Esophagus (tissue), 2 donors: Measurements from ENCODE around the gene VSTM4. TPM values are rescaled to one million over a fixed set of nuclear protein-coding genes. Genes with fewer than 3 reads are reported as not detected.

Experiments used
- H3K27ac ChIP-seq, 2 donors: one replicate each; pipeline ENCODE4 v1.5.1; 2013; ENCODE audit warnings: low read depth in 2 of 2, mild to moderate bottlenecking in 2 of 2, inconsistent platforms in 1 of 2, low read length in 1 of 2, moderate library complexity in 1 of 2
- H3K27me3 ChIP-seq, 2 donors: one replicate each; pipeline ENCODE4 v1.6.1; 2013; ENCODE audit warnings: low read length in 2 of 2, control low read depth in 1 of 2, mild to moderate bottlenecking in 1 of 2; ENCODE audit not compliant: insufficient read depth in 2 of 2, control insufficient read depth in 1 of 2
- H3K36me3 ChIP-seq, 2 donors: one replicate each; pipeline ENCODE4 v1.6.1; 2013; ENCODE audit warnings: low read length in 1 of 2; ENCODE audit not compliant: control insufficient read depth in 2 of 2, insufficient read depth in 2 of 2
- H3K4me1 ChIP-seq, 2 donors: one replicate each; pipeline ENCODE4 v1.6.1; 2013; ENCODE audit warnings: low read length in 1 of 2; ENCODE audit not compliant: control insufficient read depth in 2 of 2, insufficient read depth in 2 of 2
- H3K4me3 ChIP-seq, 2 donors: one replicate each; pipeline ENCODE4 v1.5.1; 2013; ENCODE audit warnings: low read length in 2 of 2, mild to moderate bottlenecking in 2 of 2, low read depth in 1 of 2, moderate library complexity in 1 of 2
- H3K9me3 ChIP-seq, 2 donors: one replicate each; pipeline ENCODE4 v1.6.1; 2013; ENCODE audit warnings: mild to moderate bottlenecking in 2 of 2, low read depth in 1 of 2, low read length in 1 of 2, moderate library complexity in 1 of 2; ENCODE audit not compliant: control insufficient read depth in 2 of 2, insufficient read depth in 1 of 2
- WGBS, 2 donors: extraction: QIAGEN DNeasy Blood & Tissue Kit; methylation state at CpG; one replicate each; pipeline ENCODE4 v1.1.7; 2013; 5-methylcytosine and 5-hydroxymethylcytosine counted together
- polyA plus RNA-seq, 2 donors: library from polyadenylated mRNA; stranded (reverse); fragments of 200-250 nt; gene quantifications; one replicate each; pipeline ENCODE4 v1.2.3, GENCODE V29; 2013
- donor health status: healthy with polysubstance abuse.
- donor health status: Bipolar disorder and iron deficiency.

The VSTM4 gene
- polyA plus RNA-seq, 2 donors, result 0.31 to 1.2 TPM

DNA sequence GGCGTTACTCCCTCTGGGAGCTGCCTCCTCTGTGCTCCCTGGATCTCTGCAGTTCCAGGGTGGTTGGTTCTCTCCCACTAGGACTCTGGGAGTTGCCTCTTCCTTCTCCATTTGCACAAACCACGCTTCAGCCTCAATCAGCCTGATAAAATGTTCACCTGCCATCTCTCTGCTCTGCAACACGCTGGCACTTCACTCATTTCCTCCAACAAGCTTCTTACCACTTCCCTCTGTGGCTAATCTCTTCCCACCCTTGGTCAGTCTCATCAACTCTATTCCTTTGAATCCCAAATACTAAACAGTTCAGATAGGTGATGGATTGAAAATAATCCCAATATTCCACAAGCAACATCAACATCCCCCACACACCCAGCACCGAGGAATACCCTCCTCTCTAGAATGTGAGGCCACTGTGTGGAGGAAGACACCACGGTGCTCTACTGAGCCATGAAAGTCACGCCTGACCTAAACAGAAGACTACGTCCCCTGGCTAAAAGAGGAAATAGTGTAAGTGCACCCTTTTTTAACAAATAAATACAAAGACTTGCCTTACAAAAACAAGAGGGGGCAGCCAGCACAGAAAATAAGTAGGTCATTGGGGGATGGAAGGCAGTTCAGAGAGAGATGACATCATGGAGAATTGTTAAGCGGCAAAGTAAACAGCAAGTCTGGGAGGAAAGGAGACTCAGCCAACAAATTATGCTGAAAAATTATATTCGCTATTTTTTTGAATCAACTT lies 20.4 kb upstream of the VSTM4 start:
- 57 to 63% methylated on average over 9 of the region's 9 CpGs for WGBS, 2 donors
- no peaks in the 10 kb centered on the region for H3K27me3 ChIP-seq
- H3K9me3 ChIP-seq, result no peaks in the 10 kb centered on the region
- H3K4me1 ChIP-seq, result peaks cover 0 to 2% of the 10 kb centered on the region in 2 donors
- no peaks in the 10 kb centered on the region for H3K36me3 ChIP-seq
- no peak overlapping the region for H3K4me3 ChIP-seq
- no peak overlapping the region for H3K27ac ChIP-seq

DNA sequence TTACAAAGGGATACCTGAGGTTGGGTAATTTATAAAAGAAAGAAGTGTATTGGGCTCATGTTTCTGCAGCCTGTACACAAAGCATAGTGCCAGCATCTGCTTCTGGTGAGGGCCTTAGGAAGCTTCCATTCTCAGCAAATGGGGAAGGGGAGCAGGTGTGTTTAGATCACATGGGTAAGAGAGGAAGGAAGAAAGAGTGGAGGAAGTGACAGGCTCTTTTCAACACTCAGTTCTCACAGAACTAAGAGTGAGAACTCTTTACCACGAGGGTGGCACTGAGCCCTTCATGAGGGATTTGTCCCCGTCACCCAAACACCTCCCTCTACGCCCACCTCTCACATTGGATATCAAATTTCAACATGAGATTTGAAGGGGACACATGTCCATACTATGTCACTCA lies 19.0 kb upstream of the VSTM4 start:
- Histone ChIP-seq H3K36me3 (no peaks in the 10 kb centered on the region), H3K4me1 (no peaks in the 10 kb centered on the region), H3K4me3 (no peak overlapping the region), H3K27me3 (no peaks in the 10 kb centered on the region), H3K9me3 (no peaks in the 10 kb centered on the region), H3K27ac (no peak overlapping the region)
- WGBS, 2 donors, result 66 to 72% methylated on average over 3 of the region's 3 CpGs

DNA sequence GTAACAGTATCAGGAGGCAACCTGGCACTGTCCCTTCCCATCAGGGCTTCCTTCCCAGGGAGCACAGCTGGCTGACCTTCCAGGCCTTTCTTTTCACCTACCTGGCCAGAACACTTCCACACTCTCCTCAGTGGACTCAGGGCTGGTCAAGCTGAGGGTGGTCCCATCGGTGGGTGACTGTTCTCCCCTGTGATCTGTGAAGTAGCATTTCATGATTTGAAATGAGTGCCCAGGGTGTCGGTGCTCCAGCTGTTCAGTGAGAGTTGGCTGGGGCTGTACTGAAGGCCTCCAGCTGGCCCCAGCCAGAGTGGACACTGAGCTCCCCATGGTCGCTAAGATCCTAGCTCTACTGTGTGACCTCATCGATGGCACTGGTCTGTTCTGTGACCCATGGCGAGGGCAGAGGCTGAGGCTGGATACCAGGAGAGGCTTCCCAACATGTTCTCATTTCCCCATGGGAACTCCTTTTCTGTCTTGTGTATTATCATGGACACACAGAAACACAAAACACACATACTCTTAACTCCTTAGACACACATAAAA lies 18.5 kb upstream of the VSTM4 start, which contains the start of gene FAM170B:
TSS of gene FAM170B (minus strand) at position 316 of the 543 bp plus-strand sequence. CDS start at position 213, 103 bp downstream.
- H3K4me1 ChIP-seq, result no peaks in the 10 kb centered on the region
- WGBS, 2 donors, result 73 to 75% methylated on average over 5 of the region's 5 CpGs
- H3K9me3 ChIP-seq, result no peaks in the 10 kb centered on the region

DNA sequence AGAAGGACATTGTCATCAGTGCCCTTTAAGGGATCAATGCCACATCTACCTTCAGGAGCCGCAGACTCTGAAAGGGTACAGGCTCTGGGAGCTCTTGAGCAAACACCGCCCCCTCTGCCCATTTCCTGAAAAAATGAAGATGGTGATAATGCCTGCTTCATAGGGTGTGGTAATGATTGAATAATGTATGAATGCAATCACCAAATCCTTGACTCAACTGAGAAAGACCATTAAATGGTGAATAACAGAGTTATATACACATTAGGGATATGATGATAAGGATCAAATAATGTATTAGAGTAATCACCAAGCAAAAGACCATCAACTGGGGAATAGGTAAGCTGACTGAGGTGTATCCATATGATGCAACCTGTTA lies 17.0 kb upstream of the VSTM4 start:
- H3K27me3 ChIP-seq, result no peaks in the 10 kb centered on the region
- H3K4me1 ChIP-seq, result no peaks in the 10 kb centered on the region
- H3K36me3 ChIP-seq, result no peaks in the 10 kb centered on the region
- H3K4me3 ChIP-seq, result no peak overlapping the region
- H3K9me3 ChIP-seq, result no peaks in the 10 kb centered on the region
- no peak overlapping the region for H3K27ac ChIP-seq
- WGBS, 2 donors, result 89 to 93% methylated on average over 2 of the region's 2 CpGs

More for the DNA sequence above, 18.5 kb upstream of the VSTM4 start, which contains the start of gene FAM170B:
- no peak within 1 kb of the TSS for H3K4me3 ChIP-seq
- H3K36me3 ChIP-seq, result no peaks in the 10 kb centered on the region
- H3K27me3 ChIP-seq, result no peaks in the 10 kb centered on the region
- no peak within 1 kb of the TSS for H3K27ac ChIP-seq

DNA sequence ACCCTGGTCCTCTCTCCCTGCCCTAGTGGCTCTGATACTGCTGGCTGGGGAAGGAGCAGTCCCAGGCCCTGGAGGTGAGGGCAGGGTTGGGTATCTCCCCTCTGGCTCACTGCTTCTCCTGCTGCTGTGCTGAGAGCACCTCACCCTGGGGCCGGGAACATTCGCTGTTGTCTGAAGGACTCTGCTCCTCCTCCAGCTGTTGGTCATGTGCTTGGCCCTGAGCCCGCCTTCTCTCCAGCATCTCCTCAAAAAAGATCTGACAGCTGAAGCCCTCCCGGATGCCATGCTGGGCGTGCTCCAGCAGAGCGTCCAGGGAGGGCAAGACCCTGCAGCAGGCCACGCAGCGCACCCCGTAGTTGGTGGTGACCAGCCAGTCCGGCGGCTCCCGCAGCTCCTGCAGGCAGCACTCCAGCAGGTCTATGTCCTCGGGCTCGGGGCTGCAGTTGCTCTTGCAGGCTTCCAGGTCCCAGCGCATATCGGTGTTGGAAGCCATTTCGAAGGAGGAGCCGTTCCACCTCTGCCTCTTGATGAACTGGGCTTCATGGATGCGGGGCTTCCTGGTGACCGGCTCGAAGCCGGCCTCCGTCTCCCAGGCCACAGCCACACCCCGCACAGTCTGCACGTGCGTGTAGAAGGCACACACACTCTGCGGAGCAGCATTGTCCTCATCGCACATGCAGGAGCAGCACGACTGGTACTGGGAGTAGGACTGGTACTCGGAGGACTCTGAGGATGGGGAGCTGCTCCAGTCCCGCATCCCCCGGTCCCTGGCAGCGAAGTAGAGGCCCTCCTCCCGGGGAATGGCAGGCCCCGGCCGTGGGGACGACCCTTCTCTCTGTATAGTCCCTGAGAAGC lies 16.4 kb upstream of the VSTM4 start:
- Histone ChIP-seq H3K27ac (no peak overlapping the region), H3K27me3 (no peaks in the 10 kb centered on the region), H3K36me3 (no peaks in the 10 kb centered on the region), H3K4me1 (no peaks in the 10 kb centered on the region), H3K4me3 (no peak overlapping the region), H3K9me3 (no peaks in the 10 kb centered on the region)
- 80 to 81% methylated on average over 37 of the region's 37 CpGs for WGBS, 2 donors

DNA sequence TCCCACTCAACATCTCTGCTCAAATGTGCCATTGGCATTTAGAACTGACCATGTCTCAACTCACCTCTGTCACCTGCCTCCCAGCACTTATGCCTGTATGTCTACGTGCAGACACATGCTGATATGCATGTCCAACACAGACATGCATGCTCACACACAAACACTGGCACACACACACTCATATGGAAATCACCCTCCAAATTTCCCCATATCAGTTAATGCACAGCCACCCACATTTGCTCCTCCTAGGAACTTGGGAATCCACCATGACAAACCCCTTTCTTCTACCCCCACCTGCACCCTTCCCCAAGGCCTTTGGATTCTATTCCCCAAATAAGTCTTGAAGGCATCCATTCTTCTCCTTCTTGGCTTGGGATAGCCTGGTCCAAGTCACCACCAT lies 14.1 kb upstream of the VSTM4 start:
- 79 to 89% methylated on average over 1 of the region's 1 CpG for WGBS, 2 donors
- no peak overlapping the region for H3K4me3 ChIP-seq

DNA sequence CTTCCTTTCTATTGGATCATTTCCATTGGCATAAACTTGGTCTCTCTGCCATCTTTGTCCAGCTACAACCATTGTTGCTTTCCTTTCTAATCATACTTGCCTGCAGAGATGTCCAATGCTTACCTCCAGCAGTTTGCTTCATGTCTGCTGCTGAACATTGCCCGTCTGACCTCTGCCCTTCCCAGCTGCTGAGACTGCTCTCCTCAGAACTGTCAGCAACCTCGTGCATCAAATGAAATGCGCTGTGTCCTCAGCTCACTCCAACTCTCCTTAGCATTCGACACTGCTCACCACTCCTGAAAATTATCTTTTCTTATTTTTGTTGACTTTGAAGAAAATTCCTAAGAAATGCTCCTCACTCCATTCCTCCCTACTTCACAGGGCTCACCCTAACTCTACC lies 13.5 kb upstream of the VSTM4 start:
- Histone ChIP-seq H3K4me3 (no peak overlapping the region), H3K27ac (no peak overlapping the region), H3K4me1 (no peaks in the 10 kb centered on the region), H3K36me3 (no peaks in the 10 kb centered on the region), H3K9me3 (no peaks in the 10 kb centered on the region), H3K27me3 (no peaks in the 10 kb centered on the region)
- WGBS, 2 donors, result 77 to 81% methylated on average over 4 of the region's 4 CpGs

More for the DNA sequence above, 14.1 kb upstream of the VSTM4 start:
- H3K27ac ChIP-seq, result no peak overlapping the region
- no peaks in the 10 kb centered on the region for H3K27me3 ChIP-seq
- no peaks in the 10 kb centered on the region for H3K36me3 ChIP-seq
- no peaks in the 10 kb centered on the region for H3K9me3 ChIP-seq
- no peaks in the 10 kb centered on the region for H3K4me1 ChIP-seq

DNA sequence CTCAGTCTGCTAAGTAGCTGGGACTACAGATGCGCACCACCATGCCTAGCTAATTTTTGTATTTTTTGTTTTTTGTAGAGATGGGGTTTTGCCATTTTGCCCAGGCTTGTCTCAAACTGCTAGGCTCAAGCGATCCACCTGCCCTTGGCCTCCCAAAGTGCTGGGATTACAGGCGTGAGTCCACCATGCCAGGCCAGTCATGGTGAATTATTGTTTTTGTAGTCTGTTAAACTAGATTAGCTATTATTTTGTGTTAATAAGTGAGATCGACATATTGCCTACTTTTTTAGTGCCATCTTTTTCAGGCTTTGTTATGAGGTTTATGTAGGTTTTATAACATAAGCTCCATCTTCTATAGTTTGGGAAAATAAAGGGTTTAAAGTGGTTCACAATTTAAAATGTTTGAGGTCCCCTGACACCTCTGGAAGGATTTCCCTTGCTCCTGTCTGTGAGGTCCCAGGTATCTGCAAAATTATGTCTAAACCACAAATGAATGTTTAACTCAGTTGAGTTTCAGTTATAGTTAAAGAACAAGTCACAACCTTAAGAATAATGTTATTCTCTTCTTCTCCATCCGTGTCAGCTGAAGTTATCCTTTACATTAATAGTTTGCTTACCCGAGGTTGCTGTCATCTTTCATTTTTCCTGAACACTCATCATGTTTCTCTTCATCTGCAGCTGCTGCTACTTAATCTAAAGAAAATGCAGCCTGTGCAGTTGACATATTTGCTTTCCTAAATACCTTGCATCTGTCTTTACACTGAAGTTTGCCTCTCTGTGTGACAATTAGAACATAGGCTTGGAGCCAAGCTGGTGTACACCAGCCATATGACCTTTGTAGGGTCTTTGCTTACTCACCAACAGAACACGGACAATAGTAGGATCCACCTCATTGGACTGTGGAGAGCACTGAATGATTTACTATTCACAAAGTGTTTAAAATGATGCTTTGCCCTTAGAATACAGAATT lies 8.9 kb upstream of the VSTM4 start:
- no peaks in the 10 kb centered on the region for H3K9me3 ChIP-seq
- WGBS, 2 donors, result 80 to 83% methylated on average over 7 of the region's 7 CpGs
- H3K4me3 ChIP-seq, result no peak overlapping the region

DNA sequence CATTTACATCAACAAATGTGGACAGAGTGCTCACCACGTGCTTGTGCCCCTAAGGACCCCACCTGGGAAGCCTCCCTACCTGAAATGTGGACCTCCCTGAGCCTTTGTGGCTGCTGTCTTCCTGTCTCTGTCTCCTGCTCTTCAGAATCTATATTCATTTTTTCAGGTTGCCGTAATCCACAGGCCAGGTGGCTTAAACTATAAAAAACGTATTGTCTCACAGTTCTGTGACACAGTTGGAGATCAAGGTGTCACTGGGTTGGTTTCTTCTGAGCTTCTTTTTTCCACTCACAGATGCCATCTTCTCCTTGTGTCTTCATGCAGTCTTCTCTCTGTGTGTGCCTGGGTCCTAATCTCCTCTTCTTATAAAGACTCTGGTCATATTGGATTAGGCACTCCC lies 5.6 kb upstream of the VSTM4 start:
- H3K4me1 ChIP-seq, result no peaks in the 10 kb centered on the region
- 81% methylated on average over 3 of the region's 3 CpGs for WGBS, 2 donors
- no peak overlapping the region for H3K27ac ChIP-seq
- H3K4me3 ChIP-seq, result no peak overlapping the region
- H3K9me3 ChIP-seq, result no peaks in the 10 kb centered on the region
- no peaks in the 10 kb centered on the region for H3K36me3 ChIP-seq
- H3K27me3 ChIP-seq, result no peaks in the 10 kb centered on the region

More for the DNA sequence above, 8.9 kb upstream of the VSTM4 start:
- Histone ChIP-seq H3K4me1 (no peaks in the 10 kb centered on the region), H3K36me3 (no peaks in the 10 kb centered on the region), H3K27ac (no peak overlapping the region), H3K27me3 (no peaks in the 10 kb centered on the region)
